ENCODE results near the gene GALNT17.

GRCh38 chr7:71325151-71325550 is 193.2 kb downstream of the GALNT17 start:
- TF ChIP-seq POLR2A (IDR thresholded peaks at IDR 0.05) (no peak), CTCF (IDR thresholded peaks at IDR 0.05) (no peak)

Data from uterus (tissue), 2 donors.